Hippocampal formation (tissue), 2 donors: ENCODE results near the gene CLCN1.
"Not testable (repeated sequence)": the region's sequence is repeated elsewhere in the genome, so short reads cannot be mapped to it uniquely, and the experiment has no call there.

Experiments
- DNase-seq, 2 donors: peaks; one replicate each; lab custom pipeline; 2025; lab: John Stamatoyannopoulos, UW

The CLCN1 gene

GRCh38 chr7:143384661-143385631 lies 69.0 kb downstream of the CLCN1 start:
- no peak for DNase-seq

DNA sequence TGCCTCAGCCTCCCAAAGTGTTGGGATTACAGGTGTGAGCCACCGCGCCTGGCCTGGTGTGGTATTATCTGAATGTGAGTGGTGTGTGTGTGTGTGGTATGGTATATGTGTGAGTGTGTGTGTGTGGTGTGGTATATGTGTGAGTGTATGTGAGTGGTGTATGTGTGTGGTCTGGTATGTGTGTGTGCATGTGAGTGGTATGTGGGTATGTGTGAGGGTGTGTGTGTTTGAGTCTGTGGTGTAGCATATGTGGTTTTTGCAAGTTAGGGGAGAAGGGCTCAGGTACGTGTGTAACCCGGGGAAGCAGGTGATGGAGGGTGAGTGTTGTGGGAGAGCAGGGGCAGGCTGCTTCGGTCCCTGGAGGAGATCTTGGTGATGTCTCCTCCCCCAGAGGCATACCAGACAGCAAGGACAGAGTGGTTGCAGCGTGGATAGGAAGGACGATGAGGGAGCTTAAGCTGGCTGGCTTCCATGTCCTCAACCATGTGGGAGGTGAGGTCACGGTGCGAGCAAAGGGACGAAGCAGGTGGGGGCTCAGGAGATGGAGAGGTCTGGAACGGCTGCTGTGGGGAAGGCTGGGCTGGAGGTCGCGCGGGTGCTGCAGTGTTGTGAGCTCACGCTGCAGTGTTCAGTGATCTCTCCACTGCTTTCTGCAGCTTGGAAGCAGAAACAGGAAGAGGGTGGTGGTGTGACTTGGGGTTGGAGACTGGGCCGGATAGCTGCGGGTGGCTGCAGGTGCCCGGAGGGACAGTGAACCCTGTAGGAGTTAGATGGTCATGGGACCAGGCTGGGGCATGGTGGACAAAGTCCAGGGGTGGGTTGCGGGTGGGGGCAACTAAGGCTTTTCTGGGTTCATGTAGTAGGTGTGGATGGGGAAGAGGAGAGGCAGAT lies 70.2 kb downstream of the CLCN1 start:
- DNase-seq = no peak

- DNase-seq = no peak
Measured at GRCh38 chr7:143387156-143387975, 71.5 kb downstream of the CLCN1 start.

DNA sequence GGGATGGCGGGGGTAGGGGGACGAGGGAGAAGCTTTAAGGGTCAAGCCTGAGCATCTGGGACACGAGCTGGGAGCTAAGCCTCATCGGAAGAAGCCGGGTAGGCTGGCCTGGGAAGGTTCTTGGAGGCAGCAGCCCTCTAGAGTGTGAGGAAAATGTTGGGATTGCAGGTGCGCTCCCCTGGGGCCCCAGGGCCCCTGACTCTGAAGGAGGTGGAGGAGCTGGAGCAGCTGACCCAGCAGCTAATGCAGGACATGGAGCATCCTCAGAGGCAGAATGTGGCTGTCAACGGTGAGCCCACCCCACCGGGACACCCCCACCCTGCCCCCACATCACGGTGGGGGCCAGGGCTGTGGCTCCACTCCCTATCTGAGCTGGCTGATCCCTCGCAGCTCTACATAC lies 72.1 kb downstream of the CLCN1 start:
- no peak for DNase-seq

GRCh38 chr7:143388491-143389101 lies 72.7 kb downstream of the CLCN1 start:
- no peak for DNase-seq

GRCh38 chr7:143389316-143390103 lies 73.6 kb downstream of the CLCN1 start:
- DNase-seq = no peak

DNA sequence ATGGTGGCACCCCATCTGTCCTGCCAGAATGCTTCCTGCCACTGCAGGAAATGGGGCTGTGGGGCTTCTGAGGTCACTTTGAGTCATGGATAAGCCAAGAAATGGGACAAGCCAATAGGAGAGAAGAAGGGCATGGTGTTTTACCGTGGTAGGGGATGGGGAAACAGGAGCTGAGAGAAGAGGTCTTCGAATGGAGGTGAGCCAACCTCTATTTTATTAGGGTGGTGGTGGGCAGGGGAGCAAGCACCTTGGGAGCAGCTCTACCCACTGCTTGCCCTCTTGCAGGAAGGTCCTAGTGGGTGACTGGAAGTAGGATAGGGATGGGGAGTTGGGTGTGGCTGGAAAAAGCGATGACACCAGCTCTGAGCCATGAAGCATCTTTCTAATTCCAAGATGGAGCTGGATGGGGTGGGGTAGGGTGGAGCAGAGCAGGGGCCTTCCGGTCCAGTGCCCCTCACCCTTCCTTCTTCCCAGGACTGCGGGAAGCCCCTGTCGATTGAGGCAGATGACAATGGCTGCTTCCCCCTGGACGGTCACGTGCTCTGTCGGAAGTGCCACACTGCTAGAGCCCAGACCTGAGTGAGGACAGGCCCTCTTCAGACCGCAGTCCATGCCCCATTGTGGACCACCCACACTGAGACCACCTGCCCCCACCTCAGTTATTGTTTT lies 74.3 kb downstream of the CLCN1 start:
- no peak for DNase-seq

- DNase-seq = no peak
Measured at GRCh38 chr7:143390773-143391317, 74.9 kb downstream of the CLCN1 start.

GRCh38 chr7:143391462-143392404 lies 75.8 kb downstream of the CLCN1 start:
- DNase-seq = no peak

DNA sequence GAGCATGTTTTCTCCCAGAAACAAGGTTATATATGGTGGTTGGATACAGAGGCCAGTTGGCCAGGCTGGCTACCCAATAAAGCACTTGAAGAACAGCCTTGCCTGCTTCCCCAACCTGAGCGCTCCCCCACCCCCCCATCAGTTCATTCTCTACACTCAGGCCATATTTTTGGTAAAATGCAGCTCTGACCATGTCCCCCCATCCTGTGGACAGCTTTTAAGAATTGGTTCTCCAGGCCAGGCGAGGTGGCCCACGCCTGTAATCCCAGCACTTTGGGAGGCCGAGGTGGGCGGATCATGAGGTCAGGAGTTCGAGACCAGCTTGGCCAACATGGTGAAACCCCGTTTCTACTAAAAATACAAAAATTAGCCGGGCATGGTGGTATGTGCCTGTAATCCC lies 76.5 kb downstream of the CLCN1 start:
- not testable (repeated sequence) for DNase-seq

GRCh38 chr7:143392875-143393266 lies 77.0 kb downstream of the CLCN1 start:
- DNase-seq = no peak

GRCh38 chr7:143393267-143394041 lies 77.5 kb downstream of the CLCN1 start:
- no peak for DNase-seq

DNA sequence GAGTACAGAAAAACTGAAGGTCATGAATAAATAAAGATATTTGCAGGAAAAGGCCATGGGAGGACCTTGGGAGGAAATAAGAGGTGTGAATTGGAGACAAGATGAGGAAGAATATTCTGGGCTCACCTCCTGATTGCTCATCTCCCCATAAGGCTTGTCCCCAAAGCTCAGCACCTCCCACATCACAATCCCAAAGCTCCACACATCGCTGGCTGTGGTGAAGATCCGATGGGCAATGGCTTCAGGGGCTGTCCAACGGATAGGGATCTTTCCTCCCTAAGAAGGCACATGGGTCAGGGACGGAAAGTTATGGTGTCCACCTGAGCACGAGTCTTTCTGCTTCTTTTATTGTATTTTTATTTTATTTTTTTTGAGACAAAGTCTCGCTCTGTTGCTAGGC lies 78.2 kb downstream of the CLCN1 start:
- DNase-seq = no peak

GRCh38 chr7:143394777-143395176 lies 78.9 kb downstream of the CLCN1 start:
- no peak for DNase-seq

DNA sequence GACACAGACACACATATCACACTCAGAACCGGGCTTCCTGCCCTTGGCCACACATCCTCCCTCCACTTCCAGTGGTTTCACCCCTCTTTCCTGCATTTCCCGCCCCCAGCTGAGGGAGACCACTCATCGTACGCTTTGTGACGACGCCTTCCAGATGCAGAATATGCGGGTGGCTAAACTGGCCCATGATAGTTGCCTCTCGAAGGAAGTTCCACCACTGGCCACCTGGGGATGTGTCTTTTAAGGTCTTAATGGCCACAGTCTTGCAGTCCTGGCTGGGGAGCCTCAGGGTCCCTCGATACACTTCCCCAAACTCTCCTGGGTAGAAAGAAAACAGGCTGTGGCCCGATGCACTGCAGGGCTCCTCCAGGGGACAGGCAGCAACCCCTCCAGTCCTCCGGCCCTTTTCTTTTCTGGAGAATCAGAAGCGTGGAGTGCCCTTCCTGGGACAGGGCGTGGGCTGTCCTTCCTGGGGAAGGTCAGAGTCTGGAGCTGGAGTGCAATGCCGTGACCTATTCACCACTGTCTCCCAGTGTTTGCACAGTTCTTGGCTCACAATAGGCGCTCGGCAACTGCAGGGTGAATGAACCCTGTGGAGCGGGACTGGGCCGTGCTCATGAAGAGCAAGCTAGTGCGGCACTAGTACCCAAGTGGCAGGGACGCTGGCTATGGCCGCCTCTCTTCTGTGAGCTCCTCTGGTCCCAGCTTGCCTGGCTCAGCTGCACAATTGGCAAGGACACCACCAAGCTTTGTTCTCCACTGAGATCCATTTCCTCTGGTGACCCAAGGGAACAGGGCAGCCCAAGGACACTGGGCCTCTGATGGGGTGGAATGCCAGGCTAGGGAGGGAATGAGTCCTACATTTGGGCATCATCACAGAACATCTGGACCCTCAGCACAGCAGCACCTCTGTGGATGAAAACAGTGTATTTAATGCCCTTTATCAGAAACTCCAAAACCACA lies 79.6 kb downstream of the CLCN1 start:
- peak in 1 of 2 donors; percentile 25 for DNase-seq

DNA sequence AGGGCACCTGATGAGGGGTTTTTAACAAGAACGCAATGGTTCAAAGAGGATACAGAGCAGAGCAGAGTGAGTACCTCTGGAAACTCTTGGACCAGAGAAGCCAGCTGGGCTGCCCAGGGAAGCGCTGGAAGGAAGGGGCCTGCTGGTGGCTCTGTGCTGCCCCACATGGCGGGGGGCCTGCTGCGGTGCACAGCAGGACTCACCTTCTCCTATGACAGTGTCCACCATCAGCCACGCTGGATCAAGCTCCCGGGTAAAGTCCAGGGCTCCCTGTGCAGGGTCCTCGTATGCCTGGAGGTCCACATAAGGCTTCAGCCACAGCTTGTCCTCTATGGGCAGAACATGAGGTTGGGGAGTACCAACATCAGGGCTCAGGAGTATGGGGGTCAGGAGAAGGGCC lies 80.3 kb downstream of the CLCN1 start:
- DNase-seq = no peak
